Astrocyte of the spinal cord (primary cell): ENCODE measurements around the gene C10orf71.

Experiments
- DNase-seq: peaks from one replicate; pipeline ENCODE4 v3.0.0; 2011; ENCODE audit warnings: low read depth, low spot score
- H3K4me3 ChIP-seq: 2 replicates; pipeline ENCODE4 v1.5.1; 2011; ENCODE audit warnings: low read depth, mild to moderate bottlenecking, low read length, moderate library complexity
- CTCF ChIP-seq: IDR thresholded peaks from 2 replicates; pipeline ENCODE4 v1.5.1; 2012; ENCODE audit warnings: low read depth, mild to moderate bottlenecking, low read length, inconsistent platforms
- in situ Hi-C: cut with HindIII; loops from 2 replicates; pipeline ENCODE4 v1.10.0; 2017; ENCODE audit warnings: low sequenced_read_pairs

C10orf71 gene

GRCh38 chr10:49332333-49332732 is 33.4 kb downstream of the C10orf71 start:
- TF ChIP-seq CTCF: no peak

DNA sequence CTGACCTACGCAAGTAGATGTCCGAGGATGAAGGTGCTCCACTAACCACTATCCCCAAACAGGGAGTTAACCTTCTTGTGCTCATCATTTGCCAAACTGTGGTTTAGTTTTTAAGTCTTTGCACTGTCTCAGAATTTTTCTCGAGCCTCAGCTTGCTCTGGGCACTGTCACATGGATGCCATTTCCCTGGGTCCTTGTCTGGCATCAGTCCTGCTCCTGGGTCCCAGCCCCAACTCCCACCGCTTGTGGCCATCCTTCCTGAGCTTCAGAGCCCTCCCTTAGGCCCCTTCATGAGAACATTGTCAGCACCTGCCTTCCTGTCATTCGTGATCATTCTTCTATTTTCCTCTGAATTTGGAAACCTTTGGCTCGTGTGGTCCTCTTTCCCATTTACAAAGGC is 33.8 kb downstream of the C10orf71 start:
- in situ Hi-C loops: no loop called here
- no peak for DNase-seq
- no peak for TF ChIP-seq CTCF
- H3K4me3 ChIP-seq: no peak overlapping the region

More at GRCh38 chr10:49332333-49332732, 33.4 kb downstream of the C10orf71 start:
- DNase-seq: no peak
- H3K4me3 ChIP-seq: no peak overlapping the region
- in situ Hi-C loops: no loop called here

- in situ Hi-C loops: no loop called here
These were observed 34.2 kb downstream of the C10orf71 start for GRCh38 chr10:49333192-49333591.

DNA sequence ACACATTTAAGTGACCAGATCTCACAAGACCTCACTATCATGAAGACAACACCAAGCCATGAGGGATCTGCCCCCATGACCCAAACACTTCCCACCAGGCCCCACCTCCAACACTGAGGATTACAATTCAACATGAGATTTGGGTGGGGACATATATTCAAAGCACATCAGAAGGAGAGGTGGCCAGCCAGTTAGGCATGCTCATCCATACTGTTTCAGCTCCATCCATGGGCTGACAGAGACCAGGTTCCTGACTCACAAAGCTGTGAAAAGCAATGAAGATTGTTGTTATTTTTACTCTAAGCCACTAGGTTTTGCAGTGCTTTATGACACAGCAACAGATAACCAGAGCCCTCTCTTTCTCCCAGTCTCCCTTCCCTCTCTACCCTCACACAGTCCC is 36.0 kb downstream of the C10orf71 start:
- no peak for TF ChIP-seq CTCF
- H3K4me3 ChIP-seq: no peak overlapping the region
- DNase-seq: no peak
- in situ Hi-C loops: no loop called here

More at GRCh38 chr10:49333192-49333591, 34.2 kb downstream of the C10orf71 start:
- TF ChIP-seq CTCF: no peak
- no peak overlapping the region for H3K4me3 ChIP-seq
- no peak for DNase-seq

GRCh38 chr10:49335364-49335972 is 36.5 kb downstream of the C10orf71 start:
- no peak overlapping the region for H3K4me3 ChIP-seq
- no peak for TF ChIP-seq CTCF
- in situ Hi-C loops: no loop called here
- no peak for DNase-seq

GRCh38 chr10:49338604-49339003 is 39.6 kb downstream of the C10orf71 start:
- no peak for TF ChIP-seq CTCF
- in situ Hi-C loops: no loop called here
- H3K4me3 ChIP-seq: no peak overlapping the region
- DNase-seq: no peak
